SK-MEL-5 (cell line): Measurements from ENCODE around the gene KRT6B. TPM values are rescaled to one million over a fixed set of nuclear protein-coding genes. Genes with fewer than 3 reads are reported as not detected.
"Not testable (repeated sequence)": the region's sequence is repeated elsewhere in the genome, so short reads cannot be mapped to it uniquely, and the experiment has no call there.

Source experiments
- DNase-seq: peaks from one replicate; pipeline ENCODE4 v3.0.0-alpha.2; 2016; ENCODE audit warnings: low read depth, low spot score
- in situ Hi-C: cut with HindIII; loops from 2 replicates; pipeline ENCODE4 v1.10.0; 2016; ENCODE audit warnings: low sequenced_read_pairs, high pct_unique_total_duplicates, low pct_unique_long_range_greater_than_20kb
- polyA plus RNA-seq, 2 experiments: library from polyadenylated mRNA; depleted of rRNA; stranded (reverse); fragments of >200 nt; gene quantifications; 2 replicates each; pipeline ENCODE4 v1.2.3, GENCODE V29; 2015
- total RNA-seq: library from RNA; depleted of rRNA; stranded (reverse); fragments of >200 nt; shearing (Covaris generic); gene quantifications from 2 replicates; pipeline ENCODE4 v1.2.3, GENCODE V29; 2014; rRNA removed

Gene KRT6B
- total RNA-seq, result not detected in 2 replicates
- not detected in 2 replicates for polyA plus RNA-seq (2015; cell fraction: cytosol; rRNA removed)
- not detected in 2 replicates for polyA plus RNA-seq (2015; cell fraction: nucleus; rRNA removed)

GRCh38 chr12:52452101-52452500, at the start of gene KRT6B:
KRT6B (minus strand) TSS chr12:52452146; CDS start chr12:52452078, 68 bp downstream.
- in situ Hi-C loops, result no loop called here
- peak; percentile 78 for DNase-seq

GRCh38 chr12:52501490-52501889, 49.5 kb upstream of the KRT6B start:
- DNase-seq, result no peak
- in situ Hi-C loops, result no loop called here

GRCh38 chr12:52500574-52500973, 48.6 kb upstream of the KRT6B start:
- peak; percentile 33 for DNase-seq

GRCh38 chr12:52499806-52500560, 48.0 kb upstream of the KRT6B start:
- DNase-seq, result no peak
- in situ Hi-C loops, result no loop called here

More at GRCh38 chr12:52500574-52500973, 48.6 kb upstream of the KRT6B start:
- in situ Hi-C loops, result not testable (repeated sequence)

- in situ Hi-C loops, result no loop called here
- DNase-seq, result no peak
Observed at GRCh38 chr12:52498946-52499345, 47.0 kb upstream of the KRT6B start.

- DNase-seq, result no peak
- in situ Hi-C loops, result no loop called here
Observed at GRCh38 chr12:52497975-52498374, 46.0 kb upstream of the KRT6B start.

- DNase-seq, result no peak
- in situ Hi-C loops, result no loop called here
Observed at GRCh38 chr12:52496590-52497071, 44.7 kb upstream of the KRT6B start.

GRCh38 chr12:52496054-52496453, 44.1 kb upstream of the KRT6B start:
- no peak for DNase-seq
- in situ Hi-C loops, result no loop called here

- in situ Hi-C loops, result no loop called here
- DNase-seq, result peak; percentile 26
Observed at GRCh38 chr12:52495389-52495788, 43.4 kb upstream of the KRT6B start.

- DNase-seq, result peak; percentile 8
- in situ Hi-C loops, result no loop called here
Observed at GRCh38 chr12:52494518-52494917, 42.6 kb upstream of the KRT6B start.

- DNase-seq, result no peak
- in situ Hi-C loops, result no loop called here
Observed at GRCh38 chr12:52494100-52494499, 42.2 kb upstream of the KRT6B start.

- DNase-seq, result no peak
- in situ Hi-C loops, result no loop called here
Observed at GRCh38 chr12:52493172-52493571, 41.2 kb upstream of the KRT6B start, which contains the start of gene KRT6A. KRT6A (minus strand) TSS chr12:52493257; CDS start chr12:52493188, 69 bp downstream.

GRCh38 chr12:52492405-52492804, 40.5 kb upstream of the KRT6B start:
- DNase-seq, in situ Hi-C loops: not testable (repeated sequence)

- in situ Hi-C loops, DNase-seq: not testable (repeated sequence)
Observed at GRCh38 chr12:52491495-52491894, 39.5 kb upstream of the KRT6B start.

- DNase-seq, result no peak
- in situ Hi-C loops, result no loop called here
Observed at GRCh38 chr12:52488736-52489135, 36.8 kb upstream of the KRT6B start.

- in situ Hi-C loops, DNase-seq: not testable (repeated sequence)
Observed at GRCh38 chr12:52487744-52488443, 35.9 kb upstream of the KRT6B start.

GRCh38 chr12:52487211-52487610, 35.3 kb upstream of the KRT6B start:
- in situ Hi-C loops, result no loop called here
- no peak for DNase-seq
